Measurements from ENCODE around the gene ISM1.

The ISM1 gene

GRCh38 chr20:13205425-13205824 lies 15.6 kb upstream of the ISM1 start:
- Histone ChIP-seq H3K4me1 (ENCODE audit: insufficient read depth, low read length, severe bottlenecking) (no peaks in the 10 kb centered on the region), H3K4me2 (ENCODE audit: low read length) (no peak overlapping the region), H4K20me1 (ENCODE audit: insufficient read depth, low read length) (no peaks in the 10 kb centered on the region), H3K4me3 (ENCODE audit: low read depth, low read length, poor library complexity, severe bottlenecking) (no peak overlapping the region), H2AFZ (ENCODE audit: low read length) (no peak overlapping the region), H3K36me3 (ENCODE audit: insufficient read depth, low read length) (no peaks in the 10 kb centered on the region), H3K79me2 (ENCODE audit: insufficient read depth, low read length) (no peaks in the 10 kb centered on the region), H3K9me2 (ENCODE audit: low read depth, low read length) (no peaks in the 10 kb centered on the region), H3K27me3 (ENCODE audit: insufficient read depth, low read length) (no peaks in the 10 kb centered on the region), H3K27ac (ENCODE audit: low read depth, low read length, poor library complexity, severe bottlenecking) (no peak overlapping the region), H3K9me3 (ENCODE audit: low read length) (no peaks in the 10 kb centered on the region), H3K9ac (ENCODE audit: low read length) (no peak overlapping the region), H3F3A (ENCODE audit: insufficient read depth, low read length) (no peaks in the 10 kb centered on the region)
- TF ChIP-seq, protein P1, sequence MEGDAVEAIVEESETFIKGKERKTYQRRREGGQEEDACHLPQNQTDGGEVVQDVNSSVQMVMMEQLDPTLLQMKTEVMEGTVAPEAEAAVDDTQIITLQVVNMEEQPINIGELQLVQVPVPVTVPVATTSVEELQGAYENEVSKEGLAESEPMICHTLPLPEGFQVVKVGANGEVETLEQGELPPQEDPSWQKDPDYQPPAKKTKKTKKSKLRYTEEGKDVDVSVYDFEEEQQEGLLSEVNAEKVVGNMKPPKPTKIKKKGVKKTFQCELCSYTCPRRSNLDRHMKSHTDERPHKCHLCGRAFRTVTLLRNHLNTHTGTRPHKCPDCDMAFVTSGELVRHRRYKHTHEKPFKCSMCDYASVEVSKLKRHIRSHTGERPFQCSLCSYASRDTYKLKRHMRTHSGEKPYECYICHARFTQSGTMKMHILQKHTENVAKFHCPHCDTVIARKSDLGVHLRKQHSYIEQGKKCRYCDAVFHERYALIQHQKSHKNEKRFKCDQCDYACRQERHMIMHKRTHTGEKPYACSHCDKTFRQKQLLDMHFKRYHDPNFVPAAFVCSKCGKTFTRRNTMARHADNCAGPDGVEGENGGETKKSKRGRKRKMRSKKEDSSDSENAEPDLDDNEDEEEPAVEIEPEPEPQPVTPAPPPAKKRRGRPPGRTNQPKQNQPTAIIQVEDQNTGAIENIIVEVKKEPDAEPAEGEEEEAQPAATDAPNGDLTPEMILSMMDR (IDR thresholded peaks at IDR 0.05; ENCODE audit: low read length) = no peak
- no peak for TF ChIP-seq EZH2 (IDR thresholded peaks at IDR 0.05; ENCODE audit: borderline replicate concordance, low read length)

DNA sequence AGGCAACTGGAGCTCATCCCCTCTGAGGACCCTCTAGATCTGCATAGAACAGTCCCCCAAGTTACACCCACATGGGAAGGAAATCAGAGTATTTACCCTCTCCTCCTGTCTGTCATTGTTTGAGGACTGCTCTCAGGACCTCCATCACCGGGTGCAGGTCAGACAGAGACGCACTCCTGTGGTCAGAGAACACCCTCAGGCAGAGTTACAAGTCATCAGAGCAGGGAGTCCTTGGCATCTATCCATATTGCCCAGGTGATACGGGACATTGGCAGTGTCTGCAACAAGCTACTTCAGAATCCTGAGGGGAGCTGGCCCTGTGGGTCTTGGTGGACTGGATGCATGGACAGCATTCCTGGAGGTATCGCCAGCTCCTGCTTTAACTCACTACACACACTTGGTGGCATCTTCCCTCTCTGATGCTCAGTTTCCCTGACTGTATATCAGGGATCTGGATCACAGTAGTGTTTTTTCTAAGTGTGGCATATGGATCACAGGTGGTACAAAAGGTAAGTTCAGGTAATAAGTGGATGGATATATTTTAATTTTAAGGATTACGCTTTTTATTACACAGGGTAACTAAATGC lies 15.1 kb upstream of the ISM1 start:
- Histone ChIP-seq H3K36me3 (ENCODE audit: insufficient read depth, low read length) (no peaks in the 10 kb centered on the region), H3K9me3 (ENCODE audit: low read length) (no peaks in the 10 kb centered on the region), H3K79me2 (ENCODE audit: insufficient read depth, low read length) (no peaks in the 10 kb centered on the region), H3K9ac (ENCODE audit: low read length) (no peak overlapping the region), H4K20me1 (ENCODE audit: insufficient read depth, low read length) (no peaks in the 10 kb centered on the region), H2AFZ (ENCODE audit: low read length) (no peak overlapping the region), H3K4me3 (ENCODE audit: low read depth, low read length, poor library complexity, severe bottlenecking) (no peak overlapping the region), H3K9me2 (ENCODE audit: low read depth, low read length) (no peaks in the 10 kb centered on the region), H3K4me2 (ENCODE audit: low read length) (no peak overlapping the region), H3K4me1 (ENCODE audit: insufficient read depth, low read length, severe bottlenecking) (no peaks in the 10 kb centered on the region), H3K27ac (ENCODE audit: low read depth, low read length, poor library complexity, severe bottlenecking) (no peak overlapping the region), H3F3A (ENCODE audit: insufficient read depth, low read length) (no peaks in the 10 kb centered on the region), H3K27me3 (ENCODE audit: insufficient read depth, low read length) (no peaks in the 10 kb centered on the region)
- TF ChIP-seq, protein P1 (IDR thresholded peaks at IDR 0.05; ENCODE audit: low read length) = no peak
- TF ChIP-seq EZH2 (IDR thresholded peaks at IDR 0.05; ENCODE audit: borderline replicate concordance, low read length) = no peak

GRCh38 chr20:13207016-13207415 lies 14.1 kb upstream of the ISM1 start:
- Histone ChIP-seq H3K36me3 (ENCODE audit: insufficient read depth, low read length) (no peaks in the 10 kb centered on the region), H4K20me1 (ENCODE audit: insufficient read depth, low read length) (no peaks in the 10 kb centered on the region), H3K4me2 (ENCODE audit: low read length) (no peak overlapping the region), H3K4me3 (ENCODE audit: low read depth, low read length, poor library complexity, severe bottlenecking) (no peak overlapping the region), H3K27me3 (ENCODE audit: insufficient read depth, low read length) (no peaks in the 10 kb centered on the region), H3K79me2 (ENCODE audit: insufficient read depth, low read length) (no peaks in the 10 kb centered on the region), H3K27ac (ENCODE audit: low read depth, low read length, poor library complexity, severe bottlenecking) (no peak overlapping the region), H3K4me1 (ENCODE audit: insufficient read depth, low read length, severe bottlenecking) (no peaks in the 10 kb centered on the region), H3K9ac (ENCODE audit: low read length) (no peak overlapping the region), H3K9me3 (ENCODE audit: low read length) (no peaks in the 10 kb centered on the region), H2AFZ (ENCODE audit: low read length) (no peak overlapping the region), H3F3A (ENCODE audit: insufficient read depth, low read length) (no peaks in the 10 kb centered on the region), H3K9me2 (ENCODE audit: low read depth, low read length) (no peaks in the 10 kb centered on the region)
- TF ChIP-seq, protein P1 (IDR thresholded peaks at IDR 0.05; ENCODE audit: low read length) = no peak
- no peak for TF ChIP-seq EZH2 (IDR thresholded peaks at IDR 0.05; ENCODE audit: borderline replicate concordance, low read length)
